HL-60 (cell line): ENCODE data around the gene SPATA16.

ENCODE experiments used
- CTCF ChIP-seq: IDR thresholded peaks from one replicate; pipeline ENCODE4 v1.5.1; 2011; ENCODE audit warnings: low read length, control low read depth, inconsistent platforms; ENCODE audit not compliant: insufficient read depth
- GABPA ChIP-seq: IDR thresholded peaks from 2 replicates; pipeline ENCODE4 v1.6.1; 2012; ENCODE audit warnings: low read depth
- POLR2AphosphoS5 ChIP-seq: IDR thresholded peaks from 2 replicates; pipeline ENCODE4 v1.6.1; 2012; ENCODE audit warnings: low read depth
- REST ChIP-seq: IDR thresholded peaks from 2 replicates; pipeline ENCODE4 v1.6.1; 2012; ENCODE audit warnings: low read depth; ENCODE audit not compliant: insufficient replicate concordance
- SPI1 ChIP-seq: IDR thresholded peaks from 2 replicates; pipeline ENCODE4 v1.6.1; 2012; ENCODE audit warnings: low read depth, mild to moderate bottlenecking, borderline replicate concordance

GRCh38 chr3:173000553-173000952 lies 140.5 kb downstream of the SPATA16 start:
- no peak for TF ChIP-seq CTCF
- no peak for TF ChIP-seq REST
- TF ChIP-seq POLR2AphosphoS5, result no peak
- no peak for TF ChIP-seq GABPA
- no peak for TF ChIP-seq SPI1
